Peyer's patch (tissue), 4 donors: Measurements from ENCODE around the gene ENO1.
"Not testable (repeated sequence)": the region's sequence is repeated elsewhere in the genome, so short reads cannot be mapped to it uniquely, and the experiment has no call there.

Experiments used
- POLR2A ChIP-seq, 2 donors: fragments of 450-650 bp; IDR thresholded peaks; one replicate each; pipeline ENCODE4 v1.5.1; 2017; ENCODE audit warnings: antibody characterized with exemption in 2 of 2, mild to moderate bottlenecking in 2 of 2, moderate library complexity in 2 of 2
- TF ChIP-seq, protein P1 (sequence below), 6 experiments: fragments of 450-650 bp in 4 of 6; fragments of 200-600 bp in 2 of 6; sonication (generic) in 1 of 6; IDR thresholded peaks; one replicate each; pipeline ENCODE4 v1.5.1; 2017 to 2019; ENCODE audit warnings: antibody characterized with exemption in 6 of 6, mild to moderate bottlenecking in 3 of 6, moderate library complexity in 1 of 6

DNA sequence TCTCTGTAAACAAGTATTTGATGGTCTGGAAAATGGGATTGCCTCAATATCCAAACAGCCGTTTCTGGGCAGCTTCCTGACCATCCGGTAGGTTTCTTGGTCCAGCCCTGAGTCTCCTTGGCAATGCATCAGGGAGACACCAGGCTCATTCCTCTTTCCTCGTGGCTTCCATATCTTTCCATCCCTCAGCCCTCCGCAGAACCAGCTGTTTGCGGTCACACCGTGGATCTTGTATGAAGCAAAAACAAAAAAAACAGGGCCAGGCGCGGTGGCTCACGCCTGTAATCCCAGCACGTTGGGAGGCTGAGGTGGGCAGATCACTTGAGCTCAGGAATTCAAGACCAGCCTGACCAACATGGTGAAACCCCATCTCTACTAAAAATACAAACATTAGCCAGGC, 39.0 kb upstream of the ENO1 start:
- TF ChIP-seq, protein P1, sequence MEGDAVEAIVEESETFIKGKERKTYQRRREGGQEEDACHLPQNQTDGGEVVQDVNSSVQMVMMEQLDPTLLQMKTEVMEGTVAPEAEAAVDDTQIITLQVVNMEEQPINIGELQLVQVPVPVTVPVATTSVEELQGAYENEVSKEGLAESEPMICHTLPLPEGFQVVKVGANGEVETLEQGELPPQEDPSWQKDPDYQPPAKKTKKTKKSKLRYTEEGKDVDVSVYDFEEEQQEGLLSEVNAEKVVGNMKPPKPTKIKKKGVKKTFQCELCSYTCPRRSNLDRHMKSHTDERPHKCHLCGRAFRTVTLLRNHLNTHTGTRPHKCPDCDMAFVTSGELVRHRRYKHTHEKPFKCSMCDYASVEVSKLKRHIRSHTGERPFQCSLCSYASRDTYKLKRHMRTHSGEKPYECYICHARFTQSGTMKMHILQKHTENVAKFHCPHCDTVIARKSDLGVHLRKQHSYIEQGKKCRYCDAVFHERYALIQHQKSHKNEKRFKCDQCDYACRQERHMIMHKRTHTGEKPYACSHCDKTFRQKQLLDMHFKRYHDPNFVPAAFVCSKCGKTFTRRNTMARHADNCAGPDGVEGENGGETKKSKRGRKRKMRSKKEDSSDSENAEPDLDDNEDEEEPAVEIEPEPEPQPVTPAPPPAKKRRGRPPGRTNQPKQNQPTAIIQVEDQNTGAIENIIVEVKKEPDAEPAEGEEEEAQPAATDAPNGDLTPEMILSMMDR (IDR thresholded peaks at IDR 0.05): not testable (repeated sequence)
- TF ChIP-seq POLR2A (IDR thresholded peaks at IDR 0.05): not testable (repeated sequence)
